ENCODE results near the gene INF2.
A peak's percentile ranks its signal among the peaks of the same experiment; 100 is the strongest.

The INF2 gene

DNA sequence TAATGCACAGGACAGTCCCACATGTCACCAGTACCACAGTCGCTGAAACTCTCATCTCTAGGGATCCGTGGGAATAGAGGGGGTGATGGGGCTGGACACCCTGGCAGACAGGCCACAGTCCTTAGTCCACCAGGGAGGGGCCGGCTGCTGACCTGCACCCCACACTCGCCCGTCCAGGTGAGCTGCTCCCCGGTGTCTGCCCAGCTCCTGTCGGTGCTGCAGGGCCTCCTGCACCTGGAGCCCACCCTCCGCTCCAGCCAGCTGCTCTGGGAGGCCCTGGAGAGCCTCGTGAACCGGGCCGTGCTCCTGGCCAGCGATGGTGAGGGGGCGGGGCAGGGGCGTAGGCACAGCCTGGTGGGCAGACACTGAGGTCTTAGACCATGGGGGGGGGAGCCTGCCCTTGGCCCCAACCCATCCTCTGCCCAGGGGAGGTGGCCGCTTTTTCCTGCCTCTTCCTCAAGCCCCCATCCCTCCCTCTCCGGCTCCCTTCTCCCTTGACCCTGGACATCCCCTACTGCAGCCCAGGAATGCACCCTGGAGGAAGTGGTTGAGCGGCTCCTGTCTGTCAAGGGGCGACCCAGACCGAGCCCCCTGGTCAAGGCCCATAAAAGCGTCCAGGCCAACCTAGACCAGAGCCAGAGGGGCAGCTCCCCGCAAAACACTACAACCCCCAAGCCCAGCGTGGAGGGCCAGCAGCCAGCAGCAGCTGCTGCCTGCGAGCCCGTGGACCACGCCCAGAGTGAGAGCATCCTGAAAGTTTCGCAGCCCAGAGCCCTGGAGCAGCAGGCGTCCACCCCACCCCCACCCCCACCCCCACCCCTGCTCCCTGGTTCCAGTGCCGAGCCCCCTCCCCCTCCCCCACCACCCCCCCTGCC lies 17.6 kb downstream of the INF2 start:
- no peak for DNase-seq

- DNase-seq: no peak
Observed at GRCh38 chr14:104707608-104708595, 18.5 kb downstream of the INF2 start.

GRCh38 chr14:104708606-104709268 lies 19.3 kb downstream of the INF2 start:
- DNase-seq: peak; percentile 52 to 59 (median 54)

DNA sequence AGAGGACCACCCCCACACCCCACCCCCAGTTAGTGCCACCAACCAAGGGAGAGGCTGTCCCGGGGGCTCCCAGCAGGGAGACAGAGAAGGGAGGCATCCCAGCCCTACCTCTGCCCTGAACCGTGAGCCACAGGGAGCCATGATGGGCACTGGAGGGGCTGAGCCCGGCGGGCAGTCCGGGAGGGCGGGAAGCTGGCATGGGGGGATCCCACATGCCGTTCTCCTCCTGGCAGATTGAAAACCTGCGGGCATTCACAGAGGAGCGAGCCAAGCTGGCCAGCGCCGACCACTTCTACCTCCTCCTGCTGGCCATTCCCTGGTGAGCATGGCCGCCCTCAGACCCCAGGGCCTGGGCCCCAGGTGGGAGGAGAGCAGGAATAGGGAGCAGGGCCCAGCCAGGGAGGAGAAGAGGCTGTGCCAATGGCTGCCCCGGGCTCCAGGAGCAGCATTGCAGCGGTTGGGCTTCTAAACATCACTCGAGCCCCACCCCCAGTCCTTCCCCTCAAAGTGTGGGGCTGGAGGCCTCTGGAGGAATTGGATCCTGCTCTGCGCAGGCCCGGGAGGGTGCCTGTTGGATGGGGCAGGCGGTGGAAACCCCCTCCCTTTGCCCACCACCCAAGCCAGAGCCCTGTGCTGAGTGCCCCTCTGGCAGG lies 20.1 kb downstream of the INF2 start:
- DNase-seq: no peak

GRCh38 chr14:104710071-104710735 lies 20.8 kb downstream of the INF2 start:
- no peak for DNase-seq

GRCh38 chr14:104712881-104713734 lies 23.7 kb downstream of the INF2 start:
- no peak for DNase-seq

GRCh38 chr14:104714066-104714465 lies 24.6 kb downstream of the INF2 start:
- no peak for DNase-seq

DNA sequence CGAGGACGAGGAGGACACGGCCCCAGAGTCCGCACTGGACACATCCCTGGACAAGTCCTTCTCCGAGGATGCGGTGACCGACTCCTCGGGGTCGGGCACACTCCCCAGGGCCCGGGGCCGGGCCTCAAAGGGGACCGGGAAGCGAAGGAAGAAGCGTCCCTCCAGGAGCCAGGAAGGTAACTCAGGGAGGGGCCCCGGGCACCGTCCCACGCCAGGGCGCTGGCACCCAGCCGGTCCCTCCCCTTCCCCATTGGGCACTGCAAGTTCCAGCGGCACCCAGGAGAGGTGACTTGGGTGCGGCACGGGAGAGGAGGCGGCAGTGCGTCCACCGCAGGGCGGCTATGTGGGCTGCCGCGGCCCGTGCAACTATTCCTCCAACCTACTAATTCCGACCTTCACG lies 25.3 kb downstream of the INF2 start:
- DNase-seq: no peak

DNA sequence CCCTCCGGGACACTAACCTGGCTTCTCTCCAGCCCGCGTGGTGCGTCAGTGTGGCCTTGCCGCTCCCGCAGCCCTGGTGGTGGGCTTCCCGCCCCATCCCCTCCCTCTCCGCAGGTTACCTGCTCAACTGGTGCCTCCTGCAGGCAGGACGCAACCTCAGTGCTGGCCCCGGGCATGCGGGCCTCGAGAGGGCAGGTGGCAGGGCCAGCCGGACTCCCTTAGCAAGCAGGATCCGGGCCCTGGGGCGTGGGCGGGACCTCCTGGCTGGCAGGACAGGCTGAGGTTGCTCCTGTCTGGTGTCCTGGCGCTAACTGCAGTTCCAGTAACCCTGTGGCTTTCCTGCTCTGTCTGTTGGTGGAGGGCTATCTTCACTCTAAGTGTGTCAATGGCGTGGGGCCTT lies 26.0 kb downstream of the INF2 start:
- DNase-seq: no peak

- DNase-seq: no peak
Observed at GRCh38 chr14:104715871-104716270, 26.5 kb downstream of the INF2 start.

DNA sequence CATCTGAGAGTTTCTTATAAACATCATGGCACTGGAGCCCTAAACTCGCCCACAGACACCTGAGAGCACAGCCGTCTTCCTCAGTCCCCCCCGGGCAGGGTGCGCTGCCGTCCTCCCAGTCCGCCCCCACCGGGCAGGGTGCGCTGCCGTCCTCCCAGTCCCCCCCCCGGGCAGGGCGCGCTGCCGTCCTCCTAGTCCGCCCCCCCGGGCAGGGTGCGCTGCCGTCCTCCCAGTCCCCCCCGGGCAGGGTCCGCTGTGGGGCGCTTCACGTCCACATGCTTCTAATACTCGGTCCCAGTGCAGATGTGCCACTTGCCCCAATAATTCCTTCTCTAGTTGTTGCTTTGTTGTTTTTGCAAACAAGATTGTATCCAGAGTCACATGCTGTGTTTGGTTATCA lies 27.7 kb downstream of the INF2 start:
- no peak for DNase-seq

GRCh38 chr14:104717646-104718045 lies 28.2 kb downstream of the INF2 start:
- DNase-seq: no peak

DNA sequence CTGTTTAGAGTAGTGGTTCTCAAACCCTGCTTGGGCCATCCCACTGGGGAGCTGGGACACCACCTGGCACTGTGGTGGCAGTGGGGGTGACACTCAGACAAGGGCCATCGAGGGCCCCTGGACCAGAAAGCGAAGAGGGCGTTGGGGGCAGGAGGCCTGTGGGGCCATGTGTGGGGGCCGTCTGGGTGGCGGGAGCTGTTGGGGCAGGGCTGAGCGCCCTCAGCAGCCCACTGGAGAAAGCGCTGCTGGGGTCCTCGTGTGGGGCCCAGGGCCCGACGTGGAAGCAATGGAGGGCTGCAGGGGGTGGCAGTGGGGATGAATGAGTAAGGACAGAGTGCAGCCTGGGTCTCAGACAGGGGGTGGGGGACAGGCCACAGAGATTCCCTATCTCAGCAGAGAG lies 28.7 kb downstream of the INF2 start:
- no peak for DNase-seq

- DNase-seq: no peak
Observed at GRCh38 chr14:104718871-104719270, 29.5 kb downstream of the INF2 start.

GRCh38 chr14:104719343-104719742 lies 29.9 kb downstream of the INF2 start:
- DNase-seq: no peak

DNA sequence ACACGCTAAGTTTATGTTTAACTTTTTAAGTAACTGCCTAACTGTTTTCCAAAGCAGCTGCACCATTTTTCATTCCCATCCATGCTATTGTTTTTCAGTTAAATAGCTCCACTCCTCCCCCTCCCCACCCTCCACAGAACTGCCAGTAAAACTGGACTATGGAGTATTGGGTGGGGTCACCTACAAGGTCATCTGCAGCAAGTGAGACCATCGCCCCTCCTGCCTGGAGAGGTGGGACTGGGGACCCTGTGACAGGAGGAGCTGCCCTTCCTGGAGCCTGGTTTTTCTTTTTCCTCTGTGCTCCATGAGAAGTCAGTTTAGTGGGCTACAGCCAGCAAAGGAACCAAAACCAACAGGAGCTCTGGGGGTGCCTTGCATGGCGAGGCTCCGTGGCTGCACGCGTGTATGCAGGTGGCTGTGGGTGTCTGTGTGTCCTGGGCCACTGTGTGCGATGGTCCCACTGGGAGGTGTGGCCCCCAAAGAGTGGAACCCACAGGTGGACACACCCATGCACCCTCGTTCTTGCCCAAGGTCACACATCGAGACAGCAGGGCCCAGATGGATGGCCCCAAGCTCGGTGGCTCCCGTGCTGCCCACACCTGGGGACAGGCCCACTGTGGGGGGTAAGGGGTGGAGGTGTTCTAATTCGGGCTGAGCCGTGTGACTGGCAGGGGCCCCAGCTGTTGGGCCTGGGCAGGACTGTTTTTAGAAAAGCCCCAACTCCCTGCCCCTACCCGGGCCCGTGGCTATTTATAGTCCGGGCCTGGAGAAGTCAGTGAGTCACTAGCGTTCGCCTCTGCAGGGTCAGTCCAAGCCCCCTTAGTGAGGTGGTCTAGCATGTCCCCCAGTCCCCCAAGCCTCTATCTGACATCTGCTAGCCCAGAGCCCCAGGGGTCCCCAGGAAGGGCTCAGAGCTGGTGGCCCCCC lies 32.4 kb downstream of the INF2 start:
- DNase-seq: no peak

GRCh38 chr14:104722938-104723650 lies 33.7 kb downstream of the INF2 start:
- DNase-seq: no peak

DNA sequence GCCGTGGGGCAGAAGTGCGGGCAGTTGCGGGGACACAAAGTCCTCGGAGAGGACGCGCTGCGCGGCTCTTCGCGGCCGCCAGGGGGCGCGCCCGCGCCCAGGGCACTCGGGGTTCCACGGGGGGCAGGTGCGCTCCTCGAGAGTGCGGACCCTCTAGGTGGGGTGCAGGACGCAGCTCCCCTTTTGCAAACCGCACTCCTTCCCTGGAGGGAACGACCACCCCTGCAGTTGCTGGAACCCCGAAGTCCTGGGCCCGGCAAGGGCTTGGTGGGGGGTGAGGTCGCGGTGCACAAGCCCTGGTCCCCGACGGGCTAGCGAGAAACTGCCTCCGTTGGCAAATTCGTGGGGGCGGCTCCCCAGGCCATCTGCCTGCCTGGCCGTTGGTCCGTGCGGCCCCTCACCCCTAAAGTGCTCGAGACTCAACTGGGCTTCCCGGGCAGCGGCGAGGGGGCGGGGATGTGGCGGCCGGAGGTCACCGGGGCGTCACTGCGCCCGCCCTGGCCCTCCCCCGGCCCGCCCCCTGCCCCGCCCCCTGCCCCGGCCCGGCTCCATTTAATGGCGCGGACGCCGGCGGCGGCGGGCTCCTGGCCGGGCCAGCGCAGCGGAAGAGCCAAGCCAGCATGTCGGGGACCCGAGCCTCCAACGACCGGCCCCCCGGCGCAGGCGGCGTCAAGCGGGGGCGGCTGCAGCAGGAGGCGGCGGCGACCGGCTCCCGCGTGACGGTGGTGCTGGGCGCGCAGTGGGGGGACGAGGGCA lies 34.4 kb downstream of the INF2 start, which contains the start of gene ADSS1:
Gene ADSS1, plus strand, starts transcription at position 579 of the 756 bp plus-strand sequence. Its CDS starts 42 bp downstream, at position 621.
- peak in 3 of 4 experiments; percentile 31 to 43 (median 31) for DNase-seq

Measured in activated CD4-positive, CD25-positive, alpha-beta regulatory T cell (primary cell).